ENCODE measurements around the gene DAB1.

GRCh38 chr1:57204091-57204490, 219.8 kb downstream of the DAB1 start:
- TF ChIP-seq CTCF (IDR thresholded peaks at IDR 0.05) = no peak
- no peak for TF ChIP-seq EZH2 (IDR thresholded peaks at IDR 0.05)

All from neural progenitor cell (in vitro differentiated cells).